Right atrium auricular region (tissue), 2 donors: ENCODE measurements around the gene NAPEPLD. TPM values are rescaled to one million over a fixed set of nuclear protein-coding genes. Genes with fewer than 3 reads are reported as not detected.
"Not testable (repeated sequence)": the region's sequence is repeated elsewhere in the genome, so short reads cannot be mapped to it uniquely, and the experiment has no call there.

Experiments
- DNase-seq: peaks from one replicate; pipeline ENCODE4 v3.0.0-alpha.2; 2019; ENCODE audit warnings: low spot score
- H3K27ac ChIP-seq, 2 donors: fragments of 200-600 bp; sonication (generic); 1 replicate in 1 of 2; 2 replicates in 1 of 2; pipeline ENCODE4 v1.5.1; 2016 to 2019
- H3K27me3 ChIP-seq, 2 donors: fragments of 200-600 bp; sonication (generic); one replicate each; pipeline versions ENCODE4 v1.5.1 to v1.6.0; 2017 to 2019
- H3K36me3 ChIP-seq: fragments of 200-600 bp; sonication (generic); one replicate; pipeline ENCODE4 v1.5.1; 2016
- H3K4me1 ChIP-seq, 2 donors: fragments of 200-600 bp; sonication (generic); one replicate each; pipeline versions ENCODE4 v1.5.1 to v1.6.0; 2017 to 2019
- H3K4me3 ChIP-seq, 2 donors: fragments of 200-600 bp; sonication (generic); 1 replicate in 1 of 2; 2 replicates in 1 of 2; pipeline ENCODE4 v1.5.1; 2017 to 2019; ENCODE audit warnings: mild to moderate bottlenecking in 1 of 2, moderate library complexity in 1 of 2
- H3K9me3 ChIP-seq, 2 donors: fragments of 200-600 bp; sonication (generic); one replicate each; pipeline ENCODE4 v1.5.1; 2019
- total RNA-seq, 2 donors: library from RNA; depleted of rRNA; stranded (reverse); fragments of >200 nt; gene quantifications; one replicate each; pipeline ENCODE4 v1.1.0, GENCODE V29; 2016
- TF ChIP-seq, protein P1 (sequence below), 2 donors: fragments of 200-600 bp; sonication (generic); IDR thresholded peaks; one replicate each; pipeline ENCODE4 v1.5.1; 2019; ENCODE audit warnings: antibody characterized with exemption in 2 of 2

Gene NAPEPLD
- total RNA-seq, 2 donors from 2014 or later = 5.2 to 8.1 TPM

DNA sequence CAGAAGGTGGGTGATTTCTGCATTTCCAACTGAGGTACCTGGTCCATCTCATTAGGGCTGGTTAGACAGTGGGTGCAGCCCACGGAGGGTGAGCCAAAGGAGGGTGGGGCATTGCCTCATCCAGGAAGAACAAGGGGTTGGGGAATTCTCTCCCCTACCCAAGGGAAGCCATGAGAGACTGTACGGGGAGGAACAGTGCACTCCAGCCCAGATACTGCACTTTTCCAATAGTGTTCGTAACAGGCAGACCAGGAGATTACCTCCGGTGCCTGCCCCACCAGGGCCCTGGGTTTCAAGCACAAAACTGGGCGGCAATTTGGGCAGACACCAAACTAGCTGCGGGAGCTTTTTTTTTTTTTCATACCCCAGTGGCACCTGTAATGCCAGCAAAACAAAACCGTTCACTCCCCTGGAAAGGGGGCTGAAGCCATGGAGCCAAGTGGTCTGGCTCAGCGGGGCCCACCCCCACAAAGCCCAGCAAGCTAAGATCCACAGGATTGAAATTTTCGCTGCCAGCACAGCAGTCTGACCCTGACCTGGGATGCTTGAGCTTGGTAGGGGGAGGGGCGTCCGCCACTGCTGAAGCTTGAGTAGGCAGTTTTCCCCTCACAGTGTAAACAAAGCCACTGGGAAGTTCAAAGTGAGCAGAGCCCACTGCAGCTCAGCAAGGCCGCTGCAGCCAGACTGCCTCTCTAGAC is 42.7 kb downstream of the NAPEPLD start:
- Histone ChIP-seq H3K27me3 (no peaks in the 10 kb centered on the region), H3K9me3 (no peaks in the 10 kb centered on the region)
- no peak for DNase-seq

DNA sequence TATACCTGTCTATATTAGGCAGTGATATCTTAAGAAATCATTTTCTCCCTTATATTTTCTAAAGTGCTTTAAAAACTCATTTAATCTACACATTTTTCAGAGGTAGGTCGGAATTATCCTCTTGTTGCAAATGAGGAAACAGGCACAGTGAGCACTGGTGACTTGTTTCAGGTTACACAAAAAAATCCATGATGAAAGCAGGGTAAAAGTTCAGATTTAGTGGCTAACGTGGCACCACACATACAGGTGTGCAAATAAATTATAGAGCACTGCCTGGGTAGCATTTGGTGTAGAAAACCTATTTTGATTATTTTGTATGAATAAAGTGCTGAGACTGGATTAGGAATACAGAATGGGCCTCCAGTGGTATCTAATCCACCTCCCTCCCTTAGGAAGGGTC is 47.4 kb downstream of the NAPEPLD start:
- H3K27ac ChIP-seq = no peak overlapping the region
- H3K27me3 ChIP-seq = no peaks in the 10 kb centered on the region
- no peaks in the 10 kb centered on the region for H3K4me1 ChIP-seq
- peaks cover 24% of the 10 kb centered on the region for H3K36me3 ChIP-seq
- TF ChIP-seq, protein P1, sequence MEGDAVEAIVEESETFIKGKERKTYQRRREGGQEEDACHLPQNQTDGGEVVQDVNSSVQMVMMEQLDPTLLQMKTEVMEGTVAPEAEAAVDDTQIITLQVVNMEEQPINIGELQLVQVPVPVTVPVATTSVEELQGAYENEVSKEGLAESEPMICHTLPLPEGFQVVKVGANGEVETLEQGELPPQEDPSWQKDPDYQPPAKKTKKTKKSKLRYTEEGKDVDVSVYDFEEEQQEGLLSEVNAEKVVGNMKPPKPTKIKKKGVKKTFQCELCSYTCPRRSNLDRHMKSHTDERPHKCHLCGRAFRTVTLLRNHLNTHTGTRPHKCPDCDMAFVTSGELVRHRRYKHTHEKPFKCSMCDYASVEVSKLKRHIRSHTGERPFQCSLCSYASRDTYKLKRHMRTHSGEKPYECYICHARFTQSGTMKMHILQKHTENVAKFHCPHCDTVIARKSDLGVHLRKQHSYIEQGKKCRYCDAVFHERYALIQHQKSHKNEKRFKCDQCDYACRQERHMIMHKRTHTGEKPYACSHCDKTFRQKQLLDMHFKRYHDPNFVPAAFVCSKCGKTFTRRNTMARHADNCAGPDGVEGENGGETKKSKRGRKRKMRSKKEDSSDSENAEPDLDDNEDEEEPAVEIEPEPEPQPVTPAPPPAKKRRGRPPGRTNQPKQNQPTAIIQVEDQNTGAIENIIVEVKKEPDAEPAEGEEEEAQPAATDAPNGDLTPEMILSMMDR (IDR thresholded peaks at IDR 0.05) = no peak
- no peaks in the 10 kb centered on the region for H3K9me3 ChIP-seq
- no peak for DNase-seq
- H3K4me3 ChIP-seq = no peak overlapping the region

More for the DNA sequence above, 42.7 kb downstream of the NAPEPLD start:
- peaks cover 13% of the 10 kb centered on the region for H3K36me3 ChIP-seq
- H3K4me1 ChIP-seq = no peaks in the 10 kb centered on the region
- no peak overlapping the region for H3K4me3 ChIP-seq
- no peak overlapping the region for H3K27ac ChIP-seq
- TF ChIP-seq, protein P1 (IDR thresholded peaks at IDR 0.05) = no peak

DNA sequence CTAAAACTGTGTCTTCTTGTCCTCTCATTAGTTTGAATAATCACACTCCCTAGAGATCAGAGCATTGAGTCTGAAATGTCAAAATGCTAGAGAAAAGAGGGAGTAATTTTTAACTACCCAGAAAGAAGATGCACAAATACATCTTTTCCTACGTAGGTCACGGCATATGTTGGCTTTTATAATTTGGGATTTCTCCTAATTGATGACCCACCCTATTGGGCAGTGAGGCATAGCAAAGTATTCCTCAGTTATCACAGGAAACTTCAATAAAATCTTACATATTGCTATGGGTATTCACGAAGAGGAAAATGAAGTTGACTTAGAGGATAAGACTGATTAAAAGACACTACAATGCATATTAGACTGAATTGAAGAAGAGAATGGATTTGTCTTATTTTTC is 48.6 kb downstream of the NAPEPLD start:
- no peaks in the 10 kb centered on the region for H3K9me3 ChIP-seq
- TF ChIP-seq, protein P1 (IDR thresholded peaks at IDR 0.05) = no peak
- no peak for DNase-seq
- H3K27me3 ChIP-seq = no peaks in the 10 kb centered on the region
- no peak overlapping the region for H3K27ac ChIP-seq
- H3K36me3 ChIP-seq = peaks cover 29% of the 10 kb centered on the region
- H3K4me1 ChIP-seq = no peaks in the 10 kb centered on the region
- no peak overlapping the region for H3K4me3 ChIP-seq

DNA sequence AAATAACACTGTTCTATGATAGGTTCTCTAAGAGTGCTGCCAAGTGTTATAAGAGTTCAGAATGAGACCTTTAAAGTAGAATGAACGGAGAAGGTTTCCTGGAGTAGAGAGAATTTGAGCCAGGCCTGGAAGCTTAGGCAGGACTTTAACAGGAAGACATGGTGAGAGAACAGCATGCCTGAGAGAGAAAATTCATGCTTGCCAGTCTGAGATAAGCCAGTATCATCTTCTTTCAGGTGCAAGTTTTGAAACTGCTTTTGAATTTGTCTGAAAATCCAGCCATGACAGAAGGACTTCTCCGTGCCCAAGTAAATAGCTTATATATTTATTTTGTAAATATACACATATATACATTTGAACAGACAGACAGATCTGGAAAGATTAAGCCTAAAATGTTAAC is 51.9 kb downstream of the NAPEPLD start:
- TF ChIP-seq, protein P1 (IDR thresholded peaks at IDR 0.05) = no peak
- Histone ChIP-seq H3K27me3 (no peaks in the 10 kb centered on the region), H3K9me3 (no peaks in the 10 kb centered on the region), H3K27ac (no peak overlapping the region), H3K4me3 (no peak overlapping the region), H3K4me1 (no peaks in the 10 kb centered on the region), H3K36me3 (peaks cover 19% of the 10 kb centered on the region)
- DNase-seq = no peak

DNA sequence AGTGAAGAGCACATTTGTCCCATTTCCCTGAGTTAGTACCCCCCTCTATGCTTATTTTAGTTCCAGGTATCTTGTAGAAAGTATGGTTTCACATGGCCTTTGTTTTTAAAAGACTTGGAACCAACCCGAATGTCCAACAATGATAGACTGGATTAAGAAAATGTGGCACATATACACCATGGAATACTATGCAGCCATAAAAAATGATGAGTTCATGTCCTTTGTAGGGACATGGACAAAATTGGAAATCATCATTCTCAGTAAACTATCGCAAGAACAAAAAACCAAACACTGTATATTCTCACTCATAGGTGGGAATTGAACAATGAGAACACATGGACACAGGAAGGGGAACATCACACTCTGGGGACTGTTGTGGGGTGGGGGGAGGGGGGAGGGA is 53.3 kb downstream of the NAPEPLD start:
- not testable (repeated sequence) for H3K4me1 ChIP-seq, H3K27me3 ChIP-seq, H3K9me3 ChIP-seq, H3K27ac ChIP-seq, DNase-seq, H3K4me3 ChIP-seq
- H3K36me3 ChIP-seq = peaks cover 10% of the 10 kb centered on the region

DNA sequence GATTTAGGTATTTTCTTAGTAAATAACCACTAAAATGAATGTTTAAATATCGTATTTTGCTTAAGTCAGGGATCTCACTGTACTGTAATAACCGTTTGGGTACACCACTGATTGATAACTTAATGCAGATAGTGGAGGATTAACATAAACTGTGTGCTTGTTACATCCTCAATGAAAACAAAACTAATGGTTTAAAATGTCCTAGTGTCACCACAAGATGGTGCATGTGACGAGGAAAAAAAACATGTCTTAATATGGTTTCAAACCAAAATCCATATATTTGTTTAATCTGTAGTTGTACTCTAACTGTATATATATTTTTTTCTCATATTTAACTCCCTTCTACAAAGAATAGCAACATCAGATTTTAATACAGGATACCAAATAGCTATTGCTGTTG is 54.8 kb downstream of the NAPEPLD start:
- TF ChIP-seq, protein P1 (IDR thresholded peaks at IDR 0.05) = no peak
- no peaks in the 10 kb centered on the region for H3K4me1 ChIP-seq
- peaks cover 10% of the 10 kb centered on the region for H3K36me3 ChIP-seq
- no peaks in the 10 kb centered on the region for H3K27me3 ChIP-seq
- DNase-seq = no peak
- H3K4me3 ChIP-seq = no peak overlapping the region
- no peaks in the 10 kb centered on the region for H3K9me3 ChIP-seq
- H3K27ac ChIP-seq = no peak overlapping the region
